ENCODE measurements around the gene VEZF1. TPM values are rescaled to one million over a fixed set of nuclear protein-coding genes. Genes with fewer than 3 reads are reported as not detected.

VEZF1 gene
- total and polyA plus RNA-seq, 2 donors (not counting 3 experiments of a cell fraction or from before 2014, with no cell fraction given): 27.8 to 59.0 TPM

- no peaks in the 10 kb centered on the region for H3K9me1 ChIP-seq (replicated peaks; ENCODE audit: control insufficient read depth, extremely low read depth, insufficient read depth, low read length)
- H3K4me2 ChIP-seq (ENCODE audit: insufficient read depth, low read length): no peak overlapping the region
- H3K9ac ChIP-seq (replicated peaks; ENCODE audit: extremely low read depth, insufficient read depth, low read length): no peak overlapping the region
- H3K9me3 ChIP-seq (replicated peaks; ENCODE audit: control insufficient read depth, insufficient read depth, low read length): no peaks in the 10 kb centered on the region
- no peaks in the 10 kb centered on the region for H3K79me2 ChIP-seq (ENCODE audit: control insufficient read depth, insufficient read depth, low read length)
- dilution Hi-C loops (cut with MboI; ENCODE audit: extremely low pct_ligation_motif_present, low sequenced_read_pairs): no loop called here
- no peak overlapping the region for H3K27ac ChIP-seq (ENCODE audit: insufficient read depth, low read depth, low read length)
- H2AFZ ChIP-seq (ENCODE audit: low read depth, low read length): no peak overlapping the region
- FAIRE-seq (no peak), DNase-seq (ENCODE audit: low read depth, low spot score) (no peak)
- CTCF ChIA-PET: interaction anchor here (1.3 to 4.2 kb wide), 2 partner anchors 13 to 22 kb away, joined by 5 to 16 read pairs; partner anchors contain the start of gene CUEDC1
- no peaks in the 10 kb centered on the region for H3K27me3 ChIP-seq (ENCODE audit: control insufficient read depth in 2 of 2, insufficient read depth in 2 of 2, low read length in 2 of 2)
- no peaks in the 10 kb centered on the region for H3K36me3 ChIP-seq (ENCODE audit: control insufficient read depth in 2 of 2, extremely low read depth in 1 of 2, insufficient read depth in 2 of 2, low read length in 2 of 2)
- no peaks in the 10 kb centered on the region for H4K20me1 ChIP-seq (replicated peaks; ENCODE audit: control insufficient read depth, extremely low read depth, insufficient read depth, low read length)
- POLR2A ChIA-PET: no interaction called here
- no TSS peak for BruUV-seq (replicated peaks)
- peaks cover 6% of the 10 kb centered on the region for H3K4me1 ChIP-seq (ENCODE audit: control insufficient read depth, extremely low read depth, insufficient read depth, low read length)
- intact Hi-C loops (cut with micrococcal nuclease): no loop called here
- no peak overlapping the region for H3K4me3 ChIP-seq (replicated peaks in 1 of 3; ENCODE audit: insufficient read depth in 1 of 3, low read depth in 1 of 3, low read length in 3 of 3)
- no peak for TF ChIP-seq EZH2 (IDR thresholded peaks at IDR 0.05; ENCODE audit: borderline replicate concordance, low read depth, low read length, severe bottlenecking)
- no peak for TF ChIP-seq POLR2A (IDR thresholded peaks at IDR 0.05; ENCODE audit: low read depth, low read length)
- TF ChIP-seq FOS (IDR thresholded peaks at IDR 0.05; ENCODE audit: borderline replicate concordance, insufficient read depth, low read length): no peak
- no peak for TF ChIP-seq CTCF (IDR thresholded peaks at IDR 0.05; ENCODE audit: extremely low read depth in 1 of 2, insufficient read depth in 1 of 2, low read depth in 1 of 2, low read length in 2 of 2)
- TF ChIP-seq JUN (IDR thresholded peaks at IDR 0.05; ENCODE audit: borderline replicate concordance, insufficient read depth, insufficient read length, low read depth): no peak
- TF ChIP-seq MAX (IDR thresholded peaks at IDR 0.05; ENCODE audit: insufficient read depth, insufficient read length): no peak
- no peak for TF ChIP-seq POLR2AphosphoS5 (IDR thresholded peaks at IDR 0.05; ENCODE audit: insufficient read depth, low read depth, low read length)
- no peak for TF ChIP-seq MYC (IDR thresholded peaks at IDR 0.05; ENCODE audit: low read depth, low read length)
- TF ChIP-seq GATA2 (IDR thresholded peaks at IDR 0.05; ENCODE audit: insufficient read depth, insufficient read length, low read depth, low read length): no peak
Measured at GRCh38 chr17:57968456-57968855, 19.6 kb downstream of the VEZF1 start.

All from endothelial cell of umbilical vein (primary cell).